Upper lobe of right lung (tissue), 1 donor: Measurements from ENCODE around the gene CCDC50. TPM values are rescaled to one million over a fixed set of nuclear protein-coding genes. Genes with fewer than 3 reads are reported as not detected.
A peak's percentile ranks its signal among the peaks of the same experiment; 100 is the strongest.

Experiments used
- ATAC-seq: fragments of 200-7000 bp; cut with Tn5 transposase; one replicate; pipeline ENCODE4 v1.9.1; 2020; ENCODE audit warnings: mild to moderate bottlenecking, moderate library complexity
- DNase-seq: peaks from one replicate; pipeline ENCODE4 v3.0.0-alpha.2; 2020
- H3K27ac ChIP-seq: fragments of 200-600 bp; one replicate; pipeline ENCODE4 v1.8.0; 2022
- H3K27me3 ChIP-seq: fragments of 200-600 bp; one replicate; pipeline ENCODE4 v1.8.0; 2022; ENCODE audit warnings: mild to moderate bottlenecking
- H3K36me3 ChIP-seq: fragments of 200-600 bp; one replicate; pipeline ENCODE4 v1.8.0; 2022
- H3K4me1 ChIP-seq: fragments of 200-600 bp; one replicate; pipeline ENCODE4 v1.8.0; 2022
- H3K4me3 ChIP-seq: fragments of 200-600 bp; one replicate; pipeline ENCODE4 v1.8.0; 2022; ENCODE audit warnings: mild to moderate bottlenecking
- H3K9me3 ChIP-seq: fragments of 200-600 bp; one replicate; pipeline ENCODE4 v1.8.0; 2022
- intact Hi-C: fragments of 100-400 bp; cut with DNase I; formaldehyde crosslinking; loops from one replicate; pipeline ENCODE4 v1.11.0; 2022
- long read RNA-seq: library from polyadenylated mRNA; unstranded; transcript quantifications from one replicate; pipeline ENCODE4 v2.0.0, GENCODE V29; 2021
- total RNA-seq: library from RNA; stranded (reverse); fragmentation: NEBNext Ultra II Directional; extraction: Animal tissue kit (Norgen Biotek cat#: 25700); gene quantifications from one replicate; pipeline ENCODE4 v1.2.1, GENCODE V29; 2021
- TF ChIP-seq, protein P1 (sequence below): fragments of 200-600 bp; IDR thresholded peaks from one replicate; pipeline ENCODE4 v1.8.0; 2022; ENCODE audit warnings: antibody characterized with exemption
- donor health status: DM: no; HTN: yes; CAD: no; lungs with severe emphysema.

CCDC50 gene, protein sequence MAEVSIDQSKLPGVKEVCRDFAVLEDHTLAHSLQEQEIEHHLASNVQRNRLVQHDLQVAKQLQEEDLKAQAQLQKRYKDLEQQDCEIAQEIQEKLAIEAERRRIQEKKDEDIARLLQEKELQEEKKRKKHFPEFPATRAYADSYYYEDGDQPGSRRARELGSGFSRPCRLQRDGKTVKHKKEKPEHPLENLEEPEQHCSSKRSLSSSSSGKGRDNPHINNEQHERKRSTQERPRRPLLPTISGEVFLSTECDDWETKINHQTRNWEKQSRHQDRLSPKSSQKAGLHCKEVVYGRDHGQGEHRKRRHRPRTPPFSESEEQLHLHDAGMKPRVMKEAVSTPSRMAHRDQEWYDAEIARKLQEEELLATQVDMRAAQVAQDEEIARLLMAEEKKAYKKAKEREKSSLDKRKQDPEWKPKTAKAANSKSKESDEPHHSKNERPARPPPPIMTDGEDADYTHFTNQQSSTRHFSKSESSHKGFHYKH
- 73.2 TPM for total RNA-seq
- long read RNA-seq, full-length matches to known transcripts: 105 of 116 reads
- long read RNA-seq, partial matches to known transcripts: 4 of 116 reads
- long read RNA-seq, other reads (novel, unspliced or antisense): 7 of 116 reads

DNA sequence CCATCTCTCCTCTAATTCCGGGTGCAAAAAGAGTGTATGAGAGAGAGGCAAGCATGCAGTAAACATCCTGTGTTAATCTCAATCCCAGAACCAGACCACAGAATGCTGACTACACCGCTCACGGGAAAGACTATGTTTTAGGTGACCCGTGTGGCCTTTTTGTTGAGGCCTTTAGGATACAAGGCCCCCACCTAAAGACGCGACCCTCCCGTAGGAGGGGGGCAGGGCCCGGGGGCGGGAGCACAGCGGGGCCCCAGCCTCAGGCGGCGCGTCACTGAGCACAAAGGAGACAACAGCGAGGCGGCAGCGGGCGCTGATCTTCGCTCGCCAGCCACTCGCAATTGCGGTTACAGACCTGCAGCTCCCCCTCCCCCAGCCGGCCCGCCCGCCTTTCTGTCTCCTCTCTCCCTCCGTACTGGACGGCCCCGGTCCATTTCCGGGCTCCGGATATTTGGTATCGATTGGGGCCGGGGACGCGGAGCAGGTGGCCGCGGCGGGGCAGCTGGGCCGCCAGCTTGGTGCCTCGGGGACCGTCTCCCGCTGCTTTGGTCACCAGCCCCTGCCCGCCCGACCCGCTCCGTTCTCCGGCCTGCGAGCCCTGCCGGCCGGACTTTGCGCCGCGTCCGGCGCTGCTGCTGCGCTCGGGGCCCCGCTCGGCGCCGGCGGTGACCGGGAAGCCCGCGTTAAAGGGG, at the start of gene CCDC50:
Gene CCDC50 (plus strand): TSS at position 433 of the 692 bp plus-strand sequence. CDS start 281 bp downstream, outside the sequence.
- no peaks in the 10 kb centered on the region for H3K9me3 ChIP-seq
- TF ChIP-seq, protein P1, sequence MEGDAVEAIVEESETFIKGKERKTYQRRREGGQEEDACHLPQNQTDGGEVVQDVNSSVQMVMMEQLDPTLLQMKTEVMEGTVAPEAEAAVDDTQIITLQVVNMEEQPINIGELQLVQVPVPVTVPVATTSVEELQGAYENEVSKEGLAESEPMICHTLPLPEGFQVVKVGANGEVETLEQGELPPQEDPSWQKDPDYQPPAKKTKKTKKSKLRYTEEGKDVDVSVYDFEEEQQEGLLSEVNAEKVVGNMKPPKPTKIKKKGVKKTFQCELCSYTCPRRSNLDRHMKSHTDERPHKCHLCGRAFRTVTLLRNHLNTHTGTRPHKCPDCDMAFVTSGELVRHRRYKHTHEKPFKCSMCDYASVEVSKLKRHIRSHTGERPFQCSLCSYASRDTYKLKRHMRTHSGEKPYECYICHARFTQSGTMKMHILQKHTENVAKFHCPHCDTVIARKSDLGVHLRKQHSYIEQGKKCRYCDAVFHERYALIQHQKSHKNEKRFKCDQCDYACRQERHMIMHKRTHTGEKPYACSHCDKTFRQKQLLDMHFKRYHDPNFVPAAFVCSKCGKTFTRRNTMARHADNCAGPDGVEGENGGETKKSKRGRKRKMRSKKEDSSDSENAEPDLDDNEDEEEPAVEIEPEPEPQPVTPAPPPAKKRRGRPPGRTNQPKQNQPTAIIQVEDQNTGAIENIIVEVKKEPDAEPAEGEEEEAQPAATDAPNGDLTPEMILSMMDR: no peak
- H3K27ac ChIP-seq: peak within 1 kb of the TSS; percentile 93
- ATAC-seq (peak; percentile 92), DNase-seq (peak; percentile 94)
- intact Hi-C loops: no loop called here
- no peaks in the 10 kb centered on the region for H3K36me3 ChIP-seq
- no peaks in the 10 kb centered on the region for H3K27me3 ChIP-seq
- H3K4me3 ChIP-seq: peak within 1 kb of the TSS; percentile 91
- peaks cover 40% of the 10 kb centered on the region for H3K4me1 ChIP-seq

DNA sequence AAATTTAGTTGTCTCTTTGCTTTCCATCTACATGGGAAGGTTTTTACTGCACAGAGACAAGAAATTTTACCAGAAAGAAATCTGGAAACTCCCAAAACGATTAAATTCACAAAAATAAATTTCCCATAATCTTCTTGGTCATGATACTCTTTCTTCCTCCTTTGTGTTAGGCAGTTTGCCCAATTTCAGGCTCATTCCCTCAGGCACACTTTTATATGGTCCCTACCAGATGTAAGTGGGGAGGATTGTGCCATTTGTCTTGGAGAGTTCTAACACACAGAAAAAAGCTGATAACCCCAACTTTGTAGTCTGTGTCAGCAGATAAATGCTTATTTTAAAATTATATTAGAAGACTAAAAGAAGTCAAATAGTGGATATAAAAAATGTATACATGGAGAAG, 49.1 kb upstream of the CCDC50 start:
- no peaks in the 10 kb centered on the region for H3K9me3 ChIP-seq
- H3K4me1 ChIP-seq: no peaks in the 10 kb centered on the region
- TF ChIP-seq, protein P1: no peak
- no peak for DNase-seq
- H3K27me3 ChIP-seq: no peaks in the 10 kb centered on the region
- intact Hi-C loops: no loop called here
- H3K36me3 ChIP-seq: no peaks in the 10 kb centered on the region
- H3K4me3 ChIP-seq: no peak overlapping the region
- no peak overlapping the region for H3K27ac ChIP-seq
- no peak for ATAC-seq

DNA sequence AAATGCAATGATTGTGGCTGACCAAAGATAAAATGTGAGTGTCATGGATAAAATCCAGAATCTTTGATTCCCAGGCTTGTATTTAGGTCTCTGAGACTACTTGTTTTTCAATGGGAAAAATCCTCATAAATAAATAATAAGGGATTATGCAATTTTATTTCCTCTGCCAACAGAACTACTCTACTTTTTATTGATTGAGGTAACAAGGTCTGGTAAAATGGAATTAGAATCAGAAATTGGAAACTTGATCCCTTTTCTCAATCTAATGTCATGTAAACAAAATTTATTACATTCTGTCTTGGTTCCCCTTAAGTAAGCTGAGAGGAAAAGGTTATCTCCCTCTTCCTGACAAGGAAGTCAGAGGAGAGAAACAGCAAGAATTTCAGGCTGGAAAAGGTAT, 48.3 kb upstream of the CCDC50 start:
- DNase-seq (no peak), ATAC-seq (no peak)
- H3K27me3 ChIP-seq: no peaks in the 10 kb centered on the region
- TF ChIP-seq, protein P1: no peak
- intact Hi-C loops: no loop called here
- H3K27ac ChIP-seq: no peak overlapping the region
- H3K36me3 ChIP-seq: no peaks in the 10 kb centered on the region
- H3K4me3 ChIP-seq: no peak overlapping the region
- no peaks in the 10 kb centered on the region for H3K4me1 ChIP-seq
- H3K9me3 ChIP-seq: no peaks in the 10 kb centered on the region

DNA sequence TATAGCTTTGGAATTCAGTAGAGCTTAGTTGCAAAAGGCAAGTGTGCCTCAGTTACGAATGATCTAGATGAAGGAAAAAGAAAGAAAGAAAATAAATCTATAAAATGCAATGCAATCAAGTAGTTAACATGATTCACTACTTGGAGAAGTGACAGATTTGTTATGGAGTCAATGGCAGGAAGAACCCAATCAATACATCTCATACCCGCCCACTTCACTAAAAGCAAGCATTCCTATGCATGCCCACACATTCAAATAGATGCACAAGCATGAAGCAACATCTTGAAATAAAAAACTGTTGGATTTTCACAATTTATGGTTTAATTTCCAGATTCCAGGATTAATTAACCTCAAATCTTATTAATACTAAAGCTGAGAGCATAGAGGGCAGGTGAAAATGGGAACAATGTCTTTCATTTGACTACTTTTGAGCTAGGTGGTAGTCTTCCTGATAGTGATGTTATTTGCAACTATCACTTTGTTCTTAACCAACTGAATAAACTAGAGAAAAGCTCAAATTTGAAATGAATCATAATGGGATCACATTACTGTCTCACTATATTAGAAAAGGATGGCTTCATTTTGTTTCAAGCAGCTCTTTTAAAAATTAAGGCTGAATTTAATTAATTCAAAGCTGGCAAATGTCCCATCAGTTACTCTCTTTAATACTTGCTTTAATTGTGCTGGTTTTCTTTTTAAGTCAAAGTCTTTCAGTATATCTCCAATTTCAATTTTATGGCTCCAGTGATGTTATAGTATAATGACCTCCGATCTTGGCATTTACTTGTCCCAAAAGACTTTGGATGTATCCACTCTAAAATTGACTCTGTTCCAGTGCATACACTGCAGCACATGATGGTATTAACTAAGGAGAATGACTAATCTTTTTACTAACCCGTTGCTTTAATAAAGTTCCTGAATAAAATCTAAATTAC, 46.7 kb upstream of the CCDC50 start:
- Histone ChIP-seq H3K4me3 (no peak overlapping the region), H3K9me3 (no peaks in the 10 kb centered on the region), H3K27me3 (no peaks in the 10 kb centered on the region), H3K4me1 (no peaks in the 10 kb centered on the region), H3K36me3 (no peaks in the 10 kb centered on the region), H3K27ac (no peak overlapping the region)
- TF ChIP-seq, protein P1: no peak
- DNase-seq: no peak
- no peak for ATAC-seq
- intact Hi-C loops: no loop called here

DNA sequence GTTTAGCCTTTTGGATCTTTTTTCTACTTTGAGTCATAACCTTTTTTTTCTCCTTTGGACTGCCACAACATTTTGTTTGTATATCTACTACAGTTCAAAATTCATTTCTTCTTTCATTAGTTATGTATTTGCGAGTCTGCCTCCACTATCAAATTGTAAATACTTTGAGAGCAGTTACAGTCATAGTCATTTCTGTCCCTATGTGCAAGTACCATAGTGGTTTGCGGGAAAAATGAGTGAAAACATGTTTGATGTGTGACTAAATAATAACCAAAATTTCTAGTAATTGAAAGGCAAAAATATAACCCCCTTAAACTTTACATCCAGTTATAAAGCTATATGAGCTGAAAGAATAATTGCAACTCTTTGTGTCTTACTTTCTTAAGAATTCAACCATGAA, 45.8 kb upstream of the CCDC50 start:
- Histone ChIP-seq H3K9me3 (no peaks in the 10 kb centered on the region), H3K4me3 (no peak overlapping the region), H3K27me3 (no peaks in the 10 kb centered on the region), H3K27ac (no peak overlapping the region), H3K36me3 (no peaks in the 10 kb centered on the region), H3K4me1 (no peaks in the 10 kb centered on the region)
- TF ChIP-seq, protein P1: no peak
- intact Hi-C loops: no loop called here
- ATAC-seq (no peak), DNase-seq (no peak)
